SU-DHL-6 (cell line): ENCODE results near the gene NPC1.

Source experiments
- H2AFZ ChIP-seq: fragments of 200-600 bp; sonication (generic); 2 replicates; pipeline ENCODE4 v1.6.1; 2014; ENCODE audit warnings: low read depth, mild to moderate bottlenecking, moderate library complexity, mixed read lengths, antibody characterized with exemption, low read length; ENCODE audit not compliant: severe bottlenecking
- H3F3A ChIP-seq: fragments of 200-600 bp; shearing (Covaris generic); 2 replicates; pipeline ENCODE4 v1.6.0; 2016; ENCODE audit warnings: antibody characterized with exemption, mild to moderate bottlenecking; ENCODE audit not compliant: insufficient read depth
- H3K27ac ChIP-seq: fragments of 200-600 bp; sonication (generic); 2 replicates; pipeline ENCODE4 v1.5.1; 2016; ENCODE audit warnings: low read depth, mild to moderate bottlenecking, low read length, moderate library complexity, mixed read lengths
- H3K27me3 ChIP-seq: fragments of 200-600 bp; sonication (generic), shearing (Covaris generic); 2 replicates; pipeline ENCODE4 v1.6.0; 2014; ENCODE audit warnings: mild to moderate bottlenecking, low read length
- H3K36me3 ChIP-seq: fragments of 200-600 bp; sonication (generic); 2 replicates; pipeline ENCODE4 v1.6.1; 2014; ENCODE audit warnings: mild to moderate bottlenecking, low read length, mixed read lengths
- H3K4me2 ChIP-seq: fragments of 300-600, 200-600 bp; shearing (Covaris generic), sonication (generic); 2 replicates; pipeline ENCODE4 v1.6.0; 2014; ENCODE audit warnings: low read length, low read depth, mild to moderate bottlenecking; ENCODE audit not compliant: poor library complexity, severe bottlenecking
- H3K4me3 ChIP-seq: fragments of 200-600 bp; sonication (generic); 2 replicates; pipeline ENCODE4 v1.5.1; 2014; ENCODE audit warnings: antibody characterized with exemption, low read length, mild to moderate bottlenecking, mixed read lengths; ENCODE audit not compliant: insufficient read depth, poor library complexity, severe bottlenecking
- H3K79me2 ChIP-seq: fragments of 200-600 bp; sonication (generic); 2 replicates; pipeline ENCODE4 v1.6.1; 2014; ENCODE audit warnings: mild to moderate bottlenecking, low read length, moderate library complexity; ENCODE audit not compliant: insufficient read depth
- H3K9ac ChIP-seq: fragments of 200-600 bp; sonication (generic); 2 replicates; pipeline ENCODE4 v1.7.0; 2014; ENCODE audit warnings: mild to moderate bottlenecking, low read length
- H3K9me2 ChIP-seq: fragments of 200-600 bp; sonication (generic); replicated peaks from 2 replicates; pipeline ENCODE4 v1.6.1; 2014; ENCODE audit warnings: low read length; ENCODE audit not compliant: insufficient read depth
- H3K9me3 ChIP-seq: fragments of 200-600 bp; sonication (generic); 2 replicates; pipeline ENCODE4 v1.6.1; 2014; ENCODE audit warnings: low read length, mixed read lengths; ENCODE audit not compliant: insufficient read depth
- H4K20me1 ChIP-seq: fragments of 200-600 bp; sonication (generic); 2 replicates; pipeline ENCODE4 v1.6.1; 2014; ENCODE audit warnings: low read depth, mild to moderate bottlenecking, antibody characterized with exemption, low read length, moderate library complexity, mixed read lengths
- CTCF ChIP-seq: fragments of 200-600 bp; sonication (generic); IDR thresholded peaks from one replicate; pipeline ENCODE4 v1.5.1; 2017; ENCODE audit warnings: antibody characterized with exemption, mild to moderate bottlenecking, low read length, moderate library complexity; ENCODE audit not compliant: insufficient read depth, poor library complexity, severe bottlenecking
- EZH2phosphoT487 ChIP-seq: fragments of 200-600 bp; sonication (generic), shearing (Covaris generic); conservative IDR thresholded peaks from 2 replicates; pipeline ENCODE4 v1.6.1; 2018; ENCODE audit warnings: mild to moderate bottlenecking, antibody characterized with exemption, low read length, moderate library complexity, mixed read lengths

The NPC1 gene

GRCh38 chr18:23572570-23572969 lies 13.7 kb downstream of the NPC1 start:
- no peaks in the 10 kb centered on the region for H3F3A ChIP-seq
- no peak overlapping the region for H3K9ac ChIP-seq
- H3K36me3 ChIP-seq: peaks cover 23% of the 10 kb centered on the region
- no peaks in the 10 kb centered on the region for H3K9me2 ChIP-seq
- H3K27me3 ChIP-seq: no peaks in the 10 kb centered on the region
- H3K27ac ChIP-seq: no peak overlapping the region
- H3K4me3 ChIP-seq: no peak overlapping the region
- peaks cover 11% of the 10 kb centered on the region; the same call in 1 of the 2 replicates for H3K79me2 ChIP-seq
- H3K9me3 ChIP-seq: no peaks in the 10 kb centered on the region
- H4K20me1 ChIP-seq: no peaks in the 10 kb centered on the region
- no peak overlapping the region for H2AFZ ChIP-seq
- TF ChIP-seq CTCF (no peak), EZH2phosphoT487 (no peak)
- H3K4me2 ChIP-seq: no peak overlapping the region

GRCh38 chr18:23572012-23572411 lies 14.3 kb downstream of the NPC1 start:
- TF ChIP-seq EZH2phosphoT487 (no peak), CTCF (no peak)
- Histone ChIP-seq H3K36me3 (peaks cover 29% of the 10 kb centered on the region), H3K27me3 (no peaks in the 10 kb centered on the region), H3K27ac (no peak overlapping the region), H3K79me2 (peaks cover 11% of the 10 kb centered on the region; the same call in 1 of the 2 replicates), H3F3A (no peaks in the 10 kb centered on the region), H2AFZ (no peak overlapping the region), H3K4me2 (no peak overlapping the region), H3K9me2 (no peaks in the 10 kb centered on the region), H3K4me3 (no peak overlapping the region), H4K20me1 (no peaks in the 10 kb centered on the region), H3K9ac (no peak overlapping the region), H3K9me3 (no peaks in the 10 kb centered on the region)

GRCh38 chr18:23570912-23571504 lies 15.3 kb downstream of the NPC1 start:
- Histone ChIP-seq H3K27me3 (no peaks in the 10 kb centered on the region), H3K4me2 (no peak overlapping the region), H3F3A (no peaks in the 10 kb centered on the region), H3K9ac (no peak overlapping the region), H2AFZ (no peak overlapping the region), H3K36me3 (peaks cover 37% of the 10 kb centered on the region), H3K27ac (no peak overlapping the region), H4K20me1 (no peaks in the 10 kb centered on the region), H3K79me2 (peaks cover 11% of the 10 kb centered on the region; the same call in 1 of the 2 replicates), H3K9me2 (no peaks in the 10 kb centered on the region), H3K4me3 (no peak overlapping the region), H3K9me3 (no peaks in the 10 kb centered on the region)
- TF ChIP-seq EZH2phosphoT487: no peak
- TF ChIP-seq CTCF: no peak
